ENCODE results near the gene IPMK. TPM values are rescaled to one million over a fixed set of nuclear protein-coding genes. Genes with fewer than 3 reads are reported as not detected.
"Not testable (repeated sequence)": the region's sequence is repeated elsewhere in the genome, so short reads cannot be mapped to it uniquely, and the experiment has no call there.

Gene IPMK
- total RNA-seq, 1 experiment from 2014 or later: 10.9 TPM

GRCh38 chr10:58229856-58230255, 37.8 kb downstream of the IPMK start:
- ATAC-seq (peak; percentile 87), DNase-seq (ENCODE audit: low spot score) (peak; percentile 70)
- H3K27ac Mint-ChIP-seq: peak overlapping the region; percentile 81
- peaks cover 20% of the 10 kb centered on the region for H3K9me3 Mint-ChIP-seq
- POLR2A ChIA-PET; H3K27me3 Mint-ChIP-seq (ENCODE audit: low read depth); CTCF ChIA-PET: not testable (repeated sequence)
- peaks cover 10% of the 10 kb centered on the region for H3K4me1 Mint-ChIP-seq
- H3K36me3 Mint-ChIP-seq: peaks cover 51% of the 10 kb centered on the region
- peak overlapping the region; percentile 5; the same call in 1 of the 2 replicates for H3K4me3 Mint-ChIP-seq
- TF ChIP-seq ZNF281 (CRISPR knock-in tag; IDR thresholded peaks at IDR 0.05) (peak; percentile 45; the same call in 1 of the 2 replicates), FOXK1 (CRISPR knock-in tag; IDR thresholded peaks at IDR 0.05) (peak; percentile 70; the same call in 1 of the 2 replicates)

GRCh38 chr10:58225654-58226053, 42.0 kb downstream of the IPMK start:
- TF ChIP-seq USF2 (CRISPR knock-in tag; IDR thresholded peaks at IDR 0.05): no peak
- Mint-ChIP-seq H3K27ac (no peak overlapping the region), H3K4me3 (no peak overlapping the region), H3K36me3 (peaks cover 16% of the 10 kb centered on the region), H3K9me3 (peaks cover 3% of the 10 kb centered on the region; the same call in 1 of the 2 replicates), H3K27me3 (ENCODE audit: low read depth) (no peaks in the 10 kb centered on the region), H3K4me1 (peaks cover 10% of the 10 kb centered on the region)
- CTCF ChIA-PET: no interaction called here
- ATAC-seq (no peak), DNase-seq (ENCODE audit: low spot score) (no peak)
- POLR2A ChIA-PET: interaction anchor here (0.5 kb wide), 1 partner anchor 11 kb away, joined by 3 read pairs; no protein-coding TSS in a partner anchor

- CTCF ChIA-PET: no interaction called here
These were observed 46.8 kb downstream of the IPMK start for GRCh38 chr10:58220769-58221451.

More at GRCh38 chr10:58220769-58221451, 46.8 kb downstream of the IPMK start:
- H3K4me3 Mint-ChIP-seq: no peak overlapping the region
- DNase-seq (ENCODE audit: low spot score) (no peak), ATAC-seq (no peak)
- no peaks in the 10 kb centered on the region for H3K4me1 Mint-ChIP-seq
- TF ChIP-seq RELA (CRISPR knock-in tag; IDR thresholded peaks at IDR 0.05; ENCODE audit: borderline replicate concordance) (no peak), RORB (CRISPR knock-in tag; IDR thresholded peaks at IDR 0.05) (no peak), TP53 (CRISPR knock-in tag; IDR thresholded peaks at IDR 0.05) (no peak), FOXK1 (CRISPR knock-in tag; IDR thresholded peaks at IDR 0.05) (no peak), PRRX2 (CRISPR knock-in tag; IDR thresholded peaks at IDR 0.05) (no peak), ZSCAN18 (CRISPR knock-in tag; IDR thresholded peaks at IDR 0.05) (no peak), ERG (CRISPR knock-in tag; IDR thresholded peaks at IDR 0.05) (no peak), ZMAT4 (CRISPR knock-in tag; IDR thresholded peaks at IDR 0.05) (no peak), JAZF1 (CRISPR knock-in tag; IDR thresholded peaks at IDR 0.05) (no peak)
- H3K36me3 Mint-ChIP-seq: no peaks in the 10 kb centered on the region
- POLR2A ChIA-PET: no interaction called here
- no peak overlapping the region for H3K27ac Mint-ChIP-seq
- no peaks in the 10 kb centered on the region for H3K9me3 Mint-ChIP-seq
- H3K27me3 Mint-ChIP-seq (ENCODE audit: low read depth): no peaks in the 10 kb centered on the region

All from WTC11 (cell line).